Measurements from ENCODE around the gene GPR179.

GPR179 gene

GRCh38 chr17:38343608-38344419 is at the start of gene GPR179:
Gene GPR179, minus strand, starts transcription at chr17:38343956. Its CDS starts 167 bp downstream, at chr17:38343789.
- no peak for DNase-seq (ENCODE audit: low read depth in 1 of 2, low spot score in 1 of 2)

GRCh38 chr17:38379448-38379847 is 35.7 kb upstream of the GPR179 start:
- no peak for DNase-seq (ENCODE audit: low read depth in 1 of 2, low spot score in 1 of 2)

- DNase-seq (ENCODE audit: low read depth in 1 of 2, low spot score in 1 of 2), result no peak
These were observed 25.5 kb upstream of the GPR179 start for GRCh38 chr17:38369124-38369886.

- DNase-seq (ENCODE audit: low read depth in 1 of 2, low spot score in 1 of 2), result no peak
These were observed 21.0 kb upstream of the GPR179 start for GRCh38 chr17:38364741-38365140.

- no peak for DNase-seq (ENCODE audit: low read depth in 1 of 2, low spot score in 1 of 2)
These were observed 19.3 kb upstream of the GPR179 start for GRCh38 chr17:38363016-38363415.

- no peak for DNase-seq (ENCODE audit: low read depth in 1 of 2, low spot score in 1 of 2)
These were observed 18.1 kb upstream of the GPR179 start for GRCh38 chr17:38361694-38362465.

- no peak for DNase-seq (ENCODE audit: low read depth in 1 of 2, low spot score in 1 of 2)
These were observed 15.1 kb upstream of the GPR179 start for GRCh38 chr17:38358586-38359513.

- DNase-seq (ENCODE audit: low read depth in 1 of 2, low spot score in 1 of 2), result no peak
These were observed 13.8 kb upstream of the GPR179 start for GRCh38 chr17:38357486-38358123.

- DNase-seq (ENCODE audit: low read depth in 1 of 2, low spot score in 1 of 2), result no peak
These were observed 11.5 kb upstream of the GPR179 start for GRCh38 chr17:38355251-38355650.

GRCh38 chr17:38354466-38354865 is 10.7 kb upstream of the GPR179 start:
- no peak for DNase-seq (ENCODE audit: low read depth in 1 of 2, low spot score in 1 of 2)

- DNase-seq (ENCODE audit: low read depth in 1 of 2, low spot score in 1 of 2), result no peak
These were observed 9.9 kb upstream of the GPR179 start for GRCh38 chr17:38353668-38354067.

- no peak for DNase-seq (ENCODE audit: low read depth in 1 of 2, low spot score in 1 of 2)
These were observed 9.4 kb upstream of the GPR179 start for GRCh38 chr17:38353086-38353604.

- DNase-seq (ENCODE audit: low read depth in 1 of 2, low spot score in 1 of 2), result peak in 1 of 2 donors; percentile 2
These were observed 8.7 kb upstream of the GPR179 start for GRCh38 chr17:38352245-38353085.

GRCh38 chr17:38351412-38352222 is 7.9 kb upstream of the GPR179 start, which contains the start of gene SOCS7:
Gene SOCS7, plus strand, starts transcription at chr17:38351844. Its CDS starts 209 bp downstream, at chr17:38352053.
- DNase-seq (ENCODE audit: low read depth in 1 of 2, low spot score in 1 of 2), result peak; percentile 79 to 93

GRCh38 chr17:38350035-38350434 is 6.3 kb upstream of the GPR179 start:
- DNase-seq (ENCODE audit: low read depth in 1 of 2, low spot score in 1 of 2), result no peak

GRCh38 chr17:38349097-38349730 is 5.5 kb upstream of the GPR179 start:
- peak; percentile 68 to 72 for DNase-seq (ENCODE audit: low read depth in 1 of 2, low spot score in 1 of 2)

GRCh38 chr17:38345743-38346142 is 2.0 kb upstream of the GPR179 start:
- no peak for DNase-seq (ENCODE audit: low read depth in 1 of 2, low spot score in 1 of 2)

GRCh38 chr17:38344420-38344745 is 627 bp upstream of the GPR179 start:
- no peak for DNase-seq (ENCODE audit: low read depth in 1 of 2, low spot score in 1 of 2)

Measured in stimulated activated CD4-positive, alpha-beta T cell treated with anti-CD3 and anti-CD28 coated beads, Interleukin-15, amount 100 ng/mL, for 1 hour (primary cell).